PC-9 (cell line): ENCODE results near the gene HEY2. TPM values are rescaled to one million over a fixed set of nuclear protein-coding genes. Genes with fewer than 3 reads are reported as not detected.

ENCODE experiments used
- BruUV-seq: library from RNA; stranded (reverse); fragments of 400-500 nt; replicated peaks from 2 replicates; lab custom pipeline; 2021; lab: Mats Ljungman, UMichigan
- CTCF ChIA-PET: fragments of 300-600 bp; sonication (Branson Sonifier 250); formaldehyde crosslinking; loops from one replicate; lab custom pipeline; 2022; ENCODE audit warnings: antibody characterized with exemption; lab: Charles Lee
- POLR2A ChIA-PET: fragments of 300-600 bp; sonication (Branson Sonifier 250); formaldehyde crosslinking; loops from one replicate; lab custom pipeline; 2022; ENCODE audit warnings: antibody characterized with exemption; ENCODE audit not compliant: unreplicated experiment; lab: Charles Lee
- DNase-seq, 2 experiments: peaks; one replicate each; pipeline versions ENCODE4 v3.0.0 to v3.0.0-alpha.2; 2015 to 2022; ENCODE audit warnings: mixed read lengths in 1 of 2
- H2AFZ ChIP-seq: fragments of 200-600 bp; sonication (generic); 2 replicates; pipeline ENCODE4 v1.8.1; 2017; ENCODE audit warnings: antibody characterized with exemption
- H3F3A ChIP-seq: fragments of 200-600 bp; sonication (generic); 2 replicates; pipeline ENCODE4 v1.8.1; 2017; ENCODE audit warnings: antibody characterized with exemption, mild to moderate bottlenecking, low read depth; ENCODE audit not compliant: insufficient read depth
- H3K27ac ChIP-seq: fragments of 200-600 bp; sonication (generic); 2 replicates; pipeline ENCODE4 v1.6.1; 2016; ENCODE audit warnings: mixed run types
- H3K27me3 ChIP-seq: fragments of 200-600 bp; sonication (generic); 2 replicates; pipeline ENCODE4 v1.6.1; 2016; ENCODE audit warnings: low read depth, mixed run types; ENCODE audit not compliant: insufficient read depth
- H3K36me3 ChIP-seq: fragments of 200-600 bp; sonication (generic); 2 replicates; pipeline ENCODE4 v1.6.1; 2016; ENCODE audit warnings: low read depth, mixed run types
- H3K4me1 ChIP-seq: fragments of 200-600 bp; sonication (generic); replicated peaks from 2 replicates; pipeline ENCODE4 v1.6.1; 2016; ENCODE audit warnings: mixed run types; ENCODE audit not compliant: insufficient read depth
- H3K4me2 ChIP-seq: fragments of 200-600 bp; sonication (generic); 2 replicates; pipeline ENCODE4 v1.6.1; 2017; ENCODE audit warnings: mixed run types
- H3K4me3 ChIP-seq: fragments of 200-600 bp; sonication (generic); 2 replicates; pipeline ENCODE4 v1.6.1; 2016; ENCODE audit warnings: mixed run types
- H3K79me2 ChIP-seq: fragments of 200-600 bp; sonication (generic); 2 replicates; pipeline ENCODE4 v1.6.1; 2017; ENCODE audit warnings: low read depth, mixed run types
- H3K9me2 ChIP-seq: fragments of 200-600 bp; sonication (generic); 2 replicates; pipeline ENCODE4 v1.8.1; 2017; ENCODE audit warnings: mild to moderate bottlenecking; ENCODE audit not compliant: insufficient read depth
- H3K9me3 ChIP-seq: fragments of 200-600 bp; sonication (generic); 2 replicates; pipeline ENCODE4 v1.8.1; 2016; ENCODE audit warnings: low read depth; ENCODE audit not compliant: insufficient read depth
- H4K20me1 ChIP-seq: fragments of 200-600 bp; sonication (generic); 2 replicates; pipeline ENCODE4 v1.8.1; 2017; ENCODE audit not compliant: insufficient read depth
- CTCF ChIP-seq: fragments of 200-600 bp; sonication (generic); conservative IDR thresholded peaks from 2 replicates; pipeline ENCODE4 v1.6.1; 2017; ENCODE audit warnings: mixed run types, antibody characterized with exemption, mild to moderate bottlenecking, moderate library complexity
- EZH2 ChIP-seq: fragments of 200-600 bp; sonication (generic); IDR thresholded peaks from 2 replicates; pipeline ENCODE4 v1.8.0; 2017; ENCODE audit warnings: antibody characterized with exemption, low read depth
- intact Hi-C: fragments of 100-400 bp; cut with micrococcal nuclease; formaldehyde crosslinking; loops from one replicate; pipeline ENCODE4 v1.10.0; 2022; ENCODE audit not compliant: unreplicated experiment
- total RNA-seq: library from RNA; stranded (reverse); gene quantifications from 2 replicates; pipeline ENCODE4 v1.2.3, GENCODE V29; 2021

HEY2 gene
- total RNA-seq, 1 experiment from 2014 or later = not detected

DNA sequence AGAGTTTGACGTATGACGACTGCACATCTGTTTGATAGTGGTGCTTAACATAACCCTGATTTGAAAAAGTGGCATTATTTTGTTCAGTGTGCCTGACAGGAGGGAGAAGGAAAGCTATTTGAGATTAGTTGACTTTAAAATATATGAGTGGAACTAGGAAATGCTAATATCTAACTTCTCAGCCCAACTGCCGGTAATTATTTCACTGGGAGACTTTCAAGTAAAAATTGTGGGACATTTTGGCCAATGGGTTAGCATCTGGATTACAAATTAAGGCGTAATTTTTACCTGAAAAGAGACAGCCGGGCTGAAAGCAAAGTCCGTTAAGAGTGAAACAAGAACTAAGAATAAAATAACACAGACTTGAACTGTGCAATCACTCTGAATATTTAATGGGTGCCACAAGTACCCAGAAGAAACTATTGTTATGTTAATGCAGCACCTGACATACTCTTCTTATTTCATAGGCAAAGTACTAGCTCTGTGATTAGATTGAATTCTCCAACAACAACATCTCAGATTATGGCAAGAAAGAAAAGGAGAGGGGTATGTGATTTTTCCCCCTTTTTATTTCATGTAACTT, 2.0 kb downstream of the HEY2 start:
- H3K27ac ChIP-seq = no peak overlapping the region
- H3K4me3 ChIP-seq = no peak overlapping the region
- H4K20me1 ChIP-seq = no peaks in the 10 kb centered on the region
- DNase-seq = no peak
- peaks cover 18% of the 10 kb centered on the region for H3K4me1 ChIP-seq
- TF ChIP-seq CTCF = no peak
- no peak for TF ChIP-seq EZH2
- ChIA-PET CTCF (interaction anchor here (0.5 kb wide), 1 partner anchor 304 kb away, joined by 4 read pairs; no protein-coding TSS in a partner anchor), POLR2A (no interaction called here)
- no peaks in the 10 kb centered on the region for H3K9me3 ChIP-seq
- H3K79me2 ChIP-seq = no peaks in the 10 kb centered on the region
- intact Hi-C loops = loop anchor here (5.0 kb wide), 1 partner anchor 879 kb away; no protein-coding TSS in a partner anchor
- no peak overlapping the region for H2AFZ ChIP-seq
- H3K27me3 ChIP-seq = peaks cover 24% of the 10 kb centered on the region
- no TSS peak for BruUV-seq
- H3K9me2 ChIP-seq = no peaks in the 10 kb centered on the region
- H3K36me3 ChIP-seq = no peaks in the 10 kb centered on the region
- no peak overlapping the region for H3K4me2 ChIP-seq
- H3F3A ChIP-seq = peaks cover 11% of the 10 kb centered on the region; the same call in 1 of the 2 replicates

- Histone ChIP-seq H3K4me2 (no peak overlapping the region), H3K4me3 (no peak overlapping the region)
- POLR2A ChIA-PET = no interaction called here
These were observed 3.3 kb downstream of the HEY2 start for GRCh38 chr6:125752773-125753172.

More at GRCh38 chr6:125752773-125753172, 3.3 kb downstream of the HEY2 start:
- Histone ChIP-seq H3K4me1 (peaks cover 7% of the 10 kb centered on the region), H3K27me3 (peaks cover 10% of the 10 kb centered on the region; the same call in 1 of the 2 replicates), H3K9me2 (no peaks in the 10 kb centered on the region), H3F3A (peaks cover 11% of the 10 kb centered on the region; the same call in 1 of the 2 replicates), H2AFZ (no peak overlapping the region), H3K36me3 (no peaks in the 10 kb centered on the region), H4K20me1 (no peaks in the 10 kb centered on the region), H3K79me2 (no peaks in the 10 kb centered on the region), H3K9me3 (no peaks in the 10 kb centered on the region), H3K27ac (no peak overlapping the region)
- intact Hi-C loops = loop anchor here (1.0 to 5.0 kb wide), 2 partner anchors 438 to 880 kb away; no protein-coding TSS in a partner anchor
- DNase-seq = no peak
- TF ChIP-seq CTCF (no peak), EZH2 (no peak)
- no TSS peak for BruUV-seq
- CTCF ChIA-PET = interaction anchor here (0.7 to 0.8 kb wide), 2 partner anchors 221 to 439 kb away, joined by 3 read pairs; no protein-coding TSS in a partner anchor
